ENCODE measurements around the gene ABR. TPM values are rescaled to one million over a fixed set of nuclear protein-coding genes. Genes with fewer than 3 reads are reported as not detected.

ABR gene
- total RNA-seq, 1 donor from 2014 or later, result 70.9 TPM

GRCh38 chr17:1071103-1071825 lies 108.5 kb downstream of the ABR start:
- no peaks in the 10 kb centered on the region for H3K27me3 Mint-ChIP-seq (ENCODE audit: low read depth, unreplicated experiment)
- no peak overlapping the region for H2AFZ ChIP-seq (ENCODE audit: low read depth, low read length)
- no peaks in the 10 kb centered on the region for H3K4me1 ChIP-seq (ENCODE audit: insufficient read depth, low read length)
- no peaks in the 10 kb centered on the region for H3K27me3 ChIP-seq (ENCODE audit: insufficient read depth, low read length)
- no peak overlapping the region for H3K4me2 ChIP-seq (ENCODE audit: low read length)
- H3K27ac Mint-ChIP-seq (ENCODE audit: unreplicated experiment), result no peak overlapping the region
- DNase-seq (ENCODE audit: low read depth) (no peak), FAIRE-seq (no peak)
- peaks cover 3% of the 10 kb centered on the region for H3K79me2 ChIP-seq (ENCODE audit: insufficient read depth, low read length)
- peaks cover 3% of the 10 kb centered on the region for H3K4me1 Mint-ChIP-seq (ENCODE audit: low read depth, unreplicated experiment)
- peaks cover 32% of the 10 kb centered on the region for H4K20me1 ChIP-seq (ENCODE audit: insufficient read depth, low read length)
- H3K9me3 ChIP-seq (ENCODE audit: insufficient read depth, low read depth, low read length), result no peaks in the 10 kb centered on the region
- peaks cover 3% of the 10 kb centered on the region for H3K9me3 Mint-ChIP-seq (ENCODE audit: unreplicated experiment)
- no peak overlapping the region for H3K27ac ChIP-seq (ENCODE audit: low read depth, low read length)
- no peak overlapping the region for H3K4me3 Mint-ChIP-seq (ENCODE audit: unreplicated experiment)
- no peak overlapping the region for H3K4me3 ChIP-seq (ENCODE audit: insufficient read depth, low read depth, low read length)
- TF ChIP-seq, protein P1, sequence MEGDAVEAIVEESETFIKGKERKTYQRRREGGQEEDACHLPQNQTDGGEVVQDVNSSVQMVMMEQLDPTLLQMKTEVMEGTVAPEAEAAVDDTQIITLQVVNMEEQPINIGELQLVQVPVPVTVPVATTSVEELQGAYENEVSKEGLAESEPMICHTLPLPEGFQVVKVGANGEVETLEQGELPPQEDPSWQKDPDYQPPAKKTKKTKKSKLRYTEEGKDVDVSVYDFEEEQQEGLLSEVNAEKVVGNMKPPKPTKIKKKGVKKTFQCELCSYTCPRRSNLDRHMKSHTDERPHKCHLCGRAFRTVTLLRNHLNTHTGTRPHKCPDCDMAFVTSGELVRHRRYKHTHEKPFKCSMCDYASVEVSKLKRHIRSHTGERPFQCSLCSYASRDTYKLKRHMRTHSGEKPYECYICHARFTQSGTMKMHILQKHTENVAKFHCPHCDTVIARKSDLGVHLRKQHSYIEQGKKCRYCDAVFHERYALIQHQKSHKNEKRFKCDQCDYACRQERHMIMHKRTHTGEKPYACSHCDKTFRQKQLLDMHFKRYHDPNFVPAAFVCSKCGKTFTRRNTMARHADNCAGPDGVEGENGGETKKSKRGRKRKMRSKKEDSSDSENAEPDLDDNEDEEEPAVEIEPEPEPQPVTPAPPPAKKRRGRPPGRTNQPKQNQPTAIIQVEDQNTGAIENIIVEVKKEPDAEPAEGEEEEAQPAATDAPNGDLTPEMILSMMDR (IDR thresholded peaks at IDR 0.05; ENCODE audit: insufficient read depth, low read depth, low read length), result no peak
- no peak for TF ChIP-seq EZH2 (IDR thresholded peaks at IDR 0.05; ENCODE audit: insufficient read depth, low read length)
- peaks cover 15% of the 10 kb centered on the region for H3K36me3 ChIP-seq (ENCODE audit: insufficient read depth, low read length)
- no peak overlapping the region for H3K9ac ChIP-seq (ENCODE audit: low read length)
- H3K36me3 Mint-ChIP-seq (ENCODE audit: low read depth, unreplicated experiment), result peaks cover 27% of the 10 kb centered on the region

GRCh38 chr17:1070411-1070810 lies 109.4 kb downstream of the ABR start:
- H3K79me2 ChIP-seq (ENCODE audit: insufficient read depth, low read length), result peaks cover 3% of the 10 kb centered on the region
- FAIRE-seq (no peak), DNase-seq (ENCODE audit: low read depth) (no peak)
- H3K4me3 ChIP-seq (ENCODE audit: insufficient read depth, low read depth, low read length), result no peak overlapping the region
- Mint-ChIP-seq H3K4me3 (ENCODE audit: unreplicated experiment) (no peak overlapping the region), H3K9me3 (ENCODE audit: unreplicated experiment) (peaks cover 7% of the 10 kb centered on the region), H3K36me3 (ENCODE audit: low read depth, unreplicated experiment) (peaks cover 33% of the 10 kb centered on the region), H3K27me3 (ENCODE audit: low read depth, unreplicated experiment) (no peaks in the 10 kb centered on the region), H3K4me1 (ENCODE audit: low read depth, unreplicated experiment) (peaks cover 3% of the 10 kb centered on the region), H3K27ac (ENCODE audit: unreplicated experiment) (no peak overlapping the region)
- no peak overlapping the region for H3K4me2 ChIP-seq (ENCODE audit: low read length)
- peaks cover 27% of the 10 kb centered on the region for H4K20me1 ChIP-seq (ENCODE audit: insufficient read depth, low read length)
- H3K36me3 ChIP-seq (ENCODE audit: insufficient read depth, low read length), result peaks cover 20% of the 10 kb centered on the region
- H3K27me3 ChIP-seq (ENCODE audit: insufficient read depth, low read length), result no peaks in the 10 kb centered on the region
- H3K9me3 ChIP-seq (ENCODE audit: insufficient read depth, low read depth, low read length), result peaks cover 3% of the 10 kb centered on the region
- TF ChIP-seq, protein P1 (IDR thresholded peaks at IDR 0.05; ENCODE audit: insufficient read depth, low read depth, low read length), result no peak
- TF ChIP-seq EZH2 (IDR thresholded peaks at IDR 0.05; ENCODE audit: insufficient read depth, low read length), result no peak
- H3K4me1 ChIP-seq (ENCODE audit: insufficient read depth, low read length), result no peaks in the 10 kb centered on the region
- no peak overlapping the region for H2AFZ ChIP-seq (ENCODE audit: low read depth, low read length)
- H3K27ac ChIP-seq (ENCODE audit: low read depth, low read length), result no peak overlapping the region
- H3K9ac ChIP-seq (ENCODE audit: low read length), result no peak overlapping the region

DNA sequence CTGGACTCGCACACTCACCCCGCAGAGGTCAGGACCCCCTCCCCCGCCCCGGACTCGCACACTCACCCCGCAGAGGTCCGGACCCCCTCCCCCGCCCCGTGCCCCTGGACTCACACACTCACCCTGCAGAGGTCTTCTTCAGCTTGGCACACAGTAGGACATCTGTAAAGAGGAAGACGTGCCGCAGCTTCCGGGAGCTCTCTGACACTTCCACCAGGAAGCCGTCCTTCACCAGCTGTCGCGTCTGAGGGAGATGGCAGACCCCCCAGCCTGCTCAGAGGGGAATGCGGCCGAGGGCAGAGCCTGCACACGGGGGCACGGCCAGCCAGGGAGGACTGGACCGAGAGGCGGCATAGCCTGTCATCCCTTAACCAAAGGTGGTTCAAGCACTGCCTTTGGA lies 109.9 kb downstream of the ABR start:
- DNase-seq (ENCODE audit: low read depth), result no peak
- H3K36me3 Mint-ChIP-seq (ENCODE audit: low read depth, unreplicated experiment), result peaks cover 34% of the 10 kb centered on the region
- H3K9ac ChIP-seq (ENCODE audit: low read length), result no peak overlapping the region
- peaks cover 22% of the 10 kb centered on the region for H4K20me1 ChIP-seq (ENCODE audit: insufficient read depth, low read length)
- FAIRE-seq, result no peak
- no peak overlapping the region for H3K27ac Mint-ChIP-seq (ENCODE audit: unreplicated experiment)
- no peaks in the 10 kb centered on the region for H3K27me3 Mint-ChIP-seq (ENCODE audit: low read depth, unreplicated experiment)
- H3K4me1 ChIP-seq (ENCODE audit: insufficient read depth, low read length), result no peaks in the 10 kb centered on the region
- H3K36me3 ChIP-seq (ENCODE audit: insufficient read depth, low read length), result peaks cover 22% of the 10 kb centered on the region
- H3K27me3 ChIP-seq (ENCODE audit: insufficient read depth, low read length), result no peaks in the 10 kb centered on the region
- H2AFZ ChIP-seq (ENCODE audit: low read depth, low read length), result no peak overlapping the region
- no peak overlapping the region for H3K4me3 ChIP-seq (ENCODE audit: insufficient read depth, low read depth, low read length)
- peaks cover 8% of the 10 kb centered on the region for H3K9me3 Mint-ChIP-seq (ENCODE audit: unreplicated experiment)
- no peaks in the 10 kb centered on the region for H3K79me2 ChIP-seq (ENCODE audit: insufficient read depth, low read length)
- no peak overlapping the region for H3K4me2 ChIP-seq (ENCODE audit: low read length)
- no peak for TF ChIP-seq EZH2 (IDR thresholded peaks at IDR 0.05; ENCODE audit: insufficient read depth, low read length)
- TF ChIP-seq, protein P1 (IDR thresholded peaks at IDR 0.05; ENCODE audit: insufficient read depth, low read depth, low read length), result no peak
- H3K9me3 ChIP-seq (ENCODE audit: insufficient read depth, low read depth, low read length), result peaks cover 3% of the 10 kb centered on the region
- H3K4me1 Mint-ChIP-seq (ENCODE audit: low read depth, unreplicated experiment), result peaks cover 3% of the 10 kb centered on the region
- no peak overlapping the region for H3K4me3 Mint-ChIP-seq (ENCODE audit: unreplicated experiment)
- H3K27ac ChIP-seq (ENCODE audit: low read depth, low read length), result no peak overlapping the region

Measured in astrocyte (in vitro differentiated cells and primary cell).